HepG2 (cell line): ENCODE data around the gene C22orf15. TPM values are rescaled to one million over a fixed set of nuclear protein-coding genes. Genes with fewer than 3 reads are reported as not detected.
A peak's percentile ranks its signal among the peaks of the same experiment; 100 is the strongest.

ENCODE experiments used
- CCDC6 ChIP-seq: sonication (generic); formaldehyde crosslinking; IDR thresholded peaks from 2 replicates; pipeline ENCODE4 v1.8.1; 2022; ENCODE audit warnings: mild to moderate bottlenecking, missing genetic modification reagents, moderate library complexity
- DNMT1 ChIP-seq: sonication (generic); formaldehyde crosslinking; IDR thresholded peaks from 2 replicates; pipeline ENCODE4 v1.5.1; 2020; ENCODE audit warnings: mild to moderate bottlenecking, missing genetic modification reagents
- HES4 ChIP-seq: sonication (generic); formaldehyde crosslinking; IDR thresholded peaks from 2 replicates; pipeline ENCODE4 v1.9.0; 2021; ENCODE audit warnings: mild to moderate bottlenecking, missing genetic modification reagents, borderline replicate concordance
- HOXA3 ChIP-seq: sonication (generic); formaldehyde crosslinking; IDR thresholded peaks from 2 replicates; pipeline ENCODE4 v1.5.0; 2020; ENCODE audit warnings: missing genetic modification reagents
- JUN ChIP-seq: sonication (generic); formaldehyde crosslinking; IDR thresholded peaks from 2 replicates; pipeline ENCODE4 v1.4.0; 2020; ENCODE audit warnings: mild to moderate bottlenecking, missing genetic modification reagents
- MAFF ChIP-seq: IDR thresholded peaks from 2 replicates; pipeline ENCODE4 v1.6.1; 2011; ENCODE audit warnings: low read depth, low read length, improper control_type of control experiment
- MEIS2 ChIP-seq: sonication (generic); formaldehyde crosslinking; IDR thresholded peaks from 2 replicates; pipeline ENCODE4 v1.9.0; 2021; ENCODE audit warnings: mild to moderate bottlenecking, missing genetic modification reagents
- MNT ChIP-seq: fragments of 450-650 bp; IDR thresholded peaks from 2 replicates; pipeline ENCODE4 v1.6.1; 2016
- MTA1 ChIP-seq: sonication (generic); formaldehyde crosslinking; IDR thresholded peaks from 2 replicates; pipeline ENCODE4 v1.4.0; 2020; ENCODE audit warnings: missing genetic modification reagents, mild to moderate bottlenecking, borderline replicate concordance
- MYC ChIP-seq: sonication (generic); formaldehyde crosslinking; IDR thresholded peaks from 2 replicates; pipeline ENCODE4 v1.9.0; 2021; ENCODE audit warnings: missing genetic modification reagents, borderline replicate concordance
- NFYC ChIP-seq: IDR thresholded peaks from 2 replicates; pipeline ENCODE4 v1.6.1; 2016; ENCODE audit warnings: missing genetic modification reagents, missing compliant biosample characterization
- ZBTB14 ChIP-seq: sonication (generic); formaldehyde crosslinking; IDR thresholded peaks from 2 replicates; pipeline ENCODE4 v1.4.0; 2020; ENCODE audit warnings: missing genetic modification reagents
- ZFP1 ChIP-seq: IDR thresholded peaks from 2 replicates; pipeline ENCODE4 v1.6.1; 2016
- ZNF142 ChIP-seq: sonication (generic); formaldehyde crosslinking; IDR thresholded peaks from 2 replicates; pipeline ENCODE4 v1.4.0; 2020; ENCODE audit warnings: missing genetic modification reagents
- ZNF207 ChIP-seq: fragments of 450-650 bp; IDR thresholded peaks from 2 replicates; pipeline ENCODE4 v1.6.1; 2016; ENCODE audit warnings: antibody characterized with exemption, borderline replicate concordance
- ZNF256 ChIP-seq: sonication (generic); formaldehyde crosslinking; conservative IDR thresholded peaks from 2 replicates; pipeline ENCODE4 v1.4.0; 2020; ENCODE audit warnings: missing genetic modification reagents
- ZNF281 ChIP-seq: sonication (generic); formaldehyde crosslinking; IDR thresholded peaks from 2 replicates; pipeline ENCODE4 v1.4.0; 2020; ENCODE audit warnings: missing genetic modification reagents, borderline replicate concordance
- ZNF326 ChIP-seq: sonication (generic); formaldehyde crosslinking; IDR thresholded peaks from 2 replicates; pipeline ENCODE4 v1.4.0; 2020; ENCODE audit warnings: missing genetic modification reagents, borderline replicate concordance
- ZNF441 ChIP-seq: sonication (generic); formaldehyde crosslinking; IDR thresholded peaks from 2 replicates; pipeline ENCODE4 v1.7.0; 2021; ENCODE audit warnings: missing genetic modification reagents, borderline replicate concordance
- ZSCAN22 ChIP-seq: sonication (generic); formaldehyde crosslinking; IDR thresholded peaks from 2 replicates; pipeline ENCODE4 v1.4.0; 2020; ENCODE audit warnings: mild to moderate bottlenecking, missing genetic modification reagents
- polyA plus RNA-seq, 8 experiments: library from polyadenylated mRNA; depleted of rRNA in 3 of 8; stranded (reverse) in 7 of 8; unstranded in 1 of 8; fragments of >200 nt; fragmentation: Illumina TruSeq in 4 of 8; extraction: Trizol in 4 of 8; gene quantifications; 2 replicates each; pipeline versions ENCODE4 v1.2.1 to v1.2.3, GENCODE V29; 2011 to 2016; ENCODE audit warnings: low read depth in 4 of 8, missing spikeins in 1 of 8, mixed read lengths in 1 of 8; ENCODE audit not compliant: insufficient read depth in 1 of 8
- total RNA-seq, 5 experiments: library from RNA; depleted of rRNA; stranded (reverse); fragments of >200 nt; fragmentation: Illumina TruSeq; extraction: Trizol; gene quantifications; 2 replicates each; pipeline ENCODE4 v1.2.3, GENCODE V29; 2016; ENCODE audit warnings: low read depth in 1 of 5

C22orf15 gene
- total and polyA plus RNA-seq, 2 of the 13 experiments (the other 11 are each of a cell fraction or from before 2014, with no cell fraction given), result not detected

GRCh38 chr22:23784215-23784732 is 21.5 kb downstream of the C22orf15 start (continued):
- peak; percentile 100 for TF ChIP-seq ZNF142 (CRISPR knock-in tag)
- peak; percentile 66; the same call in 1 of the 2 replicates for TF ChIP-seq ZNF281 (CRISPR knock-in tag)
- no peak for TF ChIP-seq ZNF256 (CRISPR knock-in tag)
- no peak for TF ChIP-seq ZNF441
- 0 out of 2 replicates have a peak, but pooled peaks have one; percentile 31 for TF ChIP-seq MYC (CRISPR knock-in tag)
- no peak for TF ChIP-seq NFYC
- no peak for TF ChIP-seq ZSCAN22 (CRISPR knock-in tag)
- TF ChIP-seq MAFF, result no peak
- TF ChIP-seq MNT, result no peak
- 0 out of 2 replicates have a peak, but pooled peaks have one; percentile 54 for TF ChIP-seq ZFP1 (CRISPR knock-in tag)
- 0 out of 2 replicates have a peak, but pooled peaks have one; percentile 32 for TF ChIP-seq HOXA3 (CRISPR knock-in tag)
- TF ChIP-seq MTA1 (CRISPR knock-in tag), result peak; percentile 52; the same call in 1 of the 2 replicates
- TF ChIP-seq DNMT1 (CRISPR knock-in tag), result no peak
- TF ChIP-seq MEIS2 (CRISPR knock-in tag), result no peak
- TF ChIP-seq ZBTB14 (CRISPR knock-in tag), result peak; percentile 28; the same call in 1 of the 2 replicates
- no peak for TF ChIP-seq HES4 (CRISPR knock-in tag)
- no peak for TF ChIP-seq JUN
- TF ChIP-seq CCDC6 (CRISPR knock-in tag), result no peak
- no peak for TF ChIP-seq ZNF207
- no peak for TF ChIP-seq ZNF326
